HepG2 (cell line): ENCODE results near the gene GLIS1.

ENCODE experiments used
- CBFB ChIP-seq: sonication (generic); formaldehyde crosslinking; IDR thresholded peaks from 2 replicates; pipeline ENCODE4 v1.4.0; 2020; ENCODE audit warnings: missing genetic modification reagents
- ESRRA ChIP-seq: sonication (generic); formaldehyde crosslinking; IDR thresholded peaks from 2 replicates; pipeline ENCODE4 v1.5.1; 2020; ENCODE audit warnings: mild to moderate bottlenecking, low read depth, missing genetic modification reagents
- KAT8 ChIP-seq: IDR thresholded peaks from 2 replicates; pipeline ENCODE4 v1.6.1; 2016; ENCODE audit warnings: missing genetic modification reagents, missing compliant biosample characterization
- PCBP1 ChIP-seq: fragments of 200-400 bp; formaldehyde crosslinking; IDR thresholded peaks from 2 replicates; pipeline ENCODE4 v1.6.1; 2017; ENCODE audit warnings: mild to moderate bottlenecking, low read depth, low read length, borderline replicate concordance
- RCOR2 ChIP-seq: IDR thresholded peaks from 2 replicates; pipeline ENCODE4 v1.6.1; 2016; ENCODE audit warnings: missing biosample characterization, missing genetic modification reagents
- TCF7 ChIP-seq: sonication (generic); IDR thresholded peaks from 2 replicates; pipeline ENCODE4 v1.6.1; 2016; ENCODE audit warnings: antibody characterized with exemption, low read depth
- ZFP36L2 ChIP-seq: sonication (generic); formaldehyde crosslinking; IDR thresholded peaks from 2 replicates; pipeline ENCODE4 v1.4.0; 2020; ENCODE audit warnings: missing genetic modification reagents
- ZNF644 ChIP-seq: IDR thresholded peaks from 2 replicates; pipeline ENCODE4 v1.6.1; 2016; ENCODE audit warnings: low read depth
- TF ChIP-seq, protein P1 (sequence below), 2 experiments: sonication (generic) in 1 of 2; formaldehyde crosslinking in 1 of 2; IDR thresholded peaks; 2 replicates each; pipeline versions ENCODE4 v1.4.0 to v1.6.1; 2018 to 2020; ENCODE audit warnings: missing genetic modification reagents in 2 of 2, borderline replicate concordance in 1 of 2, low read depth in 1 of 2, mild to moderate bottlenecking in 1 of 2, missing biosample characterization in 1 of 2
- TF ChIP-seq, protein P2 (sequence below): fragments of 450-650 bp; IDR thresholded peaks from 2 replicates; pipeline ENCODE4 v1.6.1; 2017; ENCODE audit warnings: mild to moderate bottlenecking
- TF ChIP-seq, protein P3 (sequence below): sonication (generic); formaldehyde crosslinking; IDR thresholded peaks from 2 replicates; pipeline ENCODE4 v1.4.0; 2020; ENCODE audit warnings: missing genetic modification reagents

DNA sequence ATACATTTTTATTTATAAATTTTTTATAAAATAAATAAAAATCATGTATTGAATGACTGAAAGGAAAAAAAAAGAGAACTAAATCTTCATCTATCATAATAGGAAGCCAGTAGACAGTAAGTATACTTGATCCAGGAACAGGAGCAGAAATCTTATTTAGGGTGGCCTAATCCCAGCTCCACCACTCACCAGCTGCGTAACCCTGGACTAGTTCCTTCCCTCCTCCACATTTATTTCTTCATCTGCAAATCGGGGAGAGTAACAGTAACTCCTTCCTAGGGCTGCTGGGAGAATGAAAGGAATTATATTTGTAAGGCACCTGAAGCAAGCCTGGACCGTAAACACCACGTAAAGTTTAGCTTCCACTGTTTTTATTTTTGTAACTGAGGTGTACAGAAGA is 17.9 kb downstream of the GLIS1 start:
- TF ChIP-seq, protein P1, sequence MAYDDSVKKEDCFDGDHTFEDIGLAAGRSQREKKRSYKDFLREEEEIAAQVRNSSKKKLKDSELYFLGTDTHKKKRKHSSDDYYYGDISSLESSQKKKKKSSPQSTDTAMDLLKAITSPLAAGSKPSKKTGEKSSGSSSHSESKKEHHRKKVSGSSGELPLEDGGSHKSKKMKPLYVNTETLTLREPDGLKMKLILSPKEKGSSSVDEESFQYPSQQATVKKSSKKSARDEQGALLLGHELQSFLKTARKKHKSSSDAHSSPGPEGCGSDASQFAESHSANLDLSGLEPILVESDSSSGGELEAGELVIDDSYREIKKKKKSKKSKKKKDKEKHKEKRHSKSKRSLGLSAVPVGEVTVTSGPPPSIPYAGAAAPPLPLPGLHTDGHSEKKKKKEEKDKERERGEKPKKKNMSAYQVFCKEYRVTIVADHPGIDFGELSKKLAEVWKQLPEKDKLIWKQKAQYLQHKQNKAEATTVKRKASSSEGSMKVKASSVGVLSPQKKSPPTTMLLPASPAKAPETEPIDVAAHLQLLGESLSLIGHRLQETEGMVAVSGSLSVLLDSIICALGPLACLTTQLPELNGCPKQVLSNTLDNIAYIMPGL (CRISPR knock-in tag; IDR thresholded peaks at IDR 0.05; ENCODE audit: borderline replicate concordance in 1 of 2, low read depth in 1 of 2) = no peak
- TF ChIP-seq, protein P2, sequence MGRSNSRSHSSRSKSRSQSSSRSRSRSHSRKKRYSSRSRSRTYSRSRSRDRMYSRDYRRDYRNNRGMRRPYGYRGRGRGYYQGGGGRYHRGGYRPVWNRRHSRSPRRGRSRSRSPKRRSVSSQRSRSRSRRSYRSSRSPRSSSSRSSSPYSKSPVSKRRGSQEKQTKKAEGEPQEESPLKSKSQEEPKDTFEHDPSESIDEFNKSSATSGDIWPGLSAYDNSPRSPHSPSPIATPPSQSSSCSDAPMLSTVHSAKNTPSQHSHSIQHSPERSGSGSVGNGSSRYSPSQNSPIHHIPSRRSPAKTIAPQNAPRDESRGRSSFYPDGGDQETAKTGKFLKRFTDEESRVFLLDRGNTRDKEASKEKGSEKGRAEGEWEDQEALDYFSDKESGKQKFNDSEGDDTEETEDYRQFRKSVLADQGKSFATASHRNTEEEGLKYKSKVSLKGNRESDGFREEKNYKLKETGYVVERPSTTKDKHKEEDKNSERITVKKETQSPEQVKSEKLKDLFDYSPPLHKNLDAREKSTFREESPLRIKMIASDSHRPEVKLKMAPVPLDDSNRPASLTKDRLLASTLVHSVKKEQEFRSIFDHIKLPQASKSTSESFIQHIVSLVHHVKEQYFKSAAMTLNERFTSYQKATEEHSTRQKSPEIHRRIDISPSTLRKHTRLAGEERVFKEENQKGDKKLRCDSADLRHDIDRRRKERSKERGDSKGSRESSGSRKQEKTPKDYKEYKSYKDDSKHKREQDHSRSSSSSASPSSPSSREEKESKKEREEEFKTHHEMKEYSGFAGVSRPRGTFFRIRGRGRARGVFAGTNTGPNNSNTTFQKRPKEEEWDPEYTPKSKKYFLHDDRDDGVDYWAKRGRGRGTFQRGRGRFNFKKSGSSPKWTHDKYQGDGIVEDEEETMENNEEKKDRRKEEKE = no peak
- TF ChIP-seq PCBP1 (no peak), ZFP36L2 (no peak), KAT8 (no peak), RCOR2 (no peak), ESRRA (no peak), ZNF644 (CRISPR knock-in tag) (no peak), TCF7 (no peak), CBFB (CRISPR knock-in tag) (no peak)
- TF ChIP-seq, protein P3, sequence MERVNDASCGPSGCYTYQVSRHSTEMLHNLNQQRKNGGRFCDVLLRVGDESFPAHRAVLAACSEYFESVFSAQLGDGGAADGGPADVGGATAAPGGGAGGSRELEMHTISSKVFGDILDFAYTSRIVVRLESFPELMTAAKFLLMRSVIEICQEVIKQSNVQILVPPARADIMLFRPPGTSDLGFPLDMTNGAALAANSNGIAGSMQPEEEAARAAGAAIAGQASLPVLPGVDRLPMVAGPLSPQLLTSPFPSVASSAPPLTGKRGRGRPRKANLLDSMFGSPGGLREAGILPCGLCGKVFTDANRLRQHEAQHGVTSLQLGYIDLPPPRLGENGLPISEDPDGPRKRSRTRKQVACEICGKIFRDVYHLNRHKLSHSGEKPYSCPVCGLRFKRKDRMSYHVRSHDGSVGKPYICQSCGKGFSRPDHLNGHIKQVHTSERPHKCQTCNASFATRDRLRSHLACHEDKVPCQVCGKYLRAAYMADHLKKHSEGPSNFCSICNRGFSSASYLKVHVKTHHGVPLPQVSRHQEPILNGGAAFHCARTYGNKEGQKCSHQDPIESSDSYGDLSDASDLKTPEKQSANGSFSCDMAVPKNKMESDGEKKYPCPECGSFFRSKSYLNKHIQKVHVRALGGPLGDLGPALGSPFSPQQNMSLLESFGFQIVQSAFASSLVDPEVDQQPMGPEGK (CRISPR knock-in tag) = no peak
